RPMI8226 (cell line): ENCODE data around the gene DHX57.
A peak's percentile ranks its signal among the peaks of the same experiment; 100 is the strongest.

Experiments used
- DNase-seq: peaks from one replicate; pipeline ENCODE4 v3.0.0-alpha.2; 2015

Gene DHX57, protein sequence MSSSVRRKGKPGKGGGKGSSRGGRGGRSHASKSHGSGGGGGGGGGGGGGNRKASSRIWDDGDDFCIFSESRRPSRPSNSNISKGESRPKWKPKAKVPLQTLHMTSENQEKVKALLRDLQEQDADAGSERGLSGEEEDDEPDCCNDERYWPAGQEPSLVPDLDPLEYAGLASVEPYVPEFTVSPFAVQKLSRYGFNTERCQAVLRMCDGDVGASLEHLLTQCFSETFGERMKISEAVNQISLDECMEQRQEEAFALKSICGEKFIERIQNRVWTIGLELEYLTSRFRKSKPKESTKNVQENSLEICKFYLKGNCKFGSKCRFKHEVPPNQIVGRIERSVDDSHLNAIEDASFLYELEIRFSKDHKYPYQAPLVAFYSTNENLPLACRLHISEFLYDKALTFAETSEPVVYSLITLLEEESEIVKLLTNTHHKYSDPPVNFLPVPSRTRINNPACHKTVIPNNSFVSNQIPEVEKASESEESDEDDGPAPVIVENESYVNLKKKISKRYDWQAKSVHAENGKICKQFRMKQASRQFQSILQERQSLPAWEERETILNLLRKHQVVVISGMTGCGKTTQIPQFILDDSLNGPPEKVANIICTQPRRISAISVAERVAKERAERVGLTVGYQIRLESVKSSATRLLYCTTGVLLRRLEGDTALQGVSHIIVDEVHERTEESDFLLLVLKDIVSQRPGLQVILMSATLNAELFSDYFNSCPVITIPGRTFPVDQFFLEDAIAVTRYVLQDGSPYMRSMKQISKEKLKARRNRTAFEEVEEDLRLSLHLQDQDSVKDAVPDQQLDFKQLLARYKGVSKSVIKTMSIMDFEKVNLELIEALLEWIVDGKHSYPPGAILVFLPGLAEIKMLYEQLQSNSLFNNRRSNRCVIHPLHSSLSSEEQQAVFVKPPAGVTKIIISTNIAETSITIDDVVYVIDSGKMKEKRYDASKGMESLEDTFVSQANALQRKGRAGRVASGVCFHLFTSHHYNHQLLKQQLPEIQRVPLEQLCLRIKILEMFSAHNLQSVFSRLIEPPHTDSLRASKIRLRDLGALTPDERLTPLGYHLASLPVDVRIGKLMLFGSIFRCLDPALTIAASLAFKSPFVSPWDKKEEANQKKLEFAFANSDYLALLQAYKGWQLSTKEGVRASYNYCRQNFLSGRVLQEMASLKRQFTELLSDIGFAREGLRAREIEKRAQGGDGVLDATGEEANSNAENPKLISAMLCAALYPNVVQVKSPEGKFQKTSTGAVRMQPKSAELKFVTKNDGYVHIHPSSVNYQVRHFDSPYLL (N-terminal part only)

DNA sequence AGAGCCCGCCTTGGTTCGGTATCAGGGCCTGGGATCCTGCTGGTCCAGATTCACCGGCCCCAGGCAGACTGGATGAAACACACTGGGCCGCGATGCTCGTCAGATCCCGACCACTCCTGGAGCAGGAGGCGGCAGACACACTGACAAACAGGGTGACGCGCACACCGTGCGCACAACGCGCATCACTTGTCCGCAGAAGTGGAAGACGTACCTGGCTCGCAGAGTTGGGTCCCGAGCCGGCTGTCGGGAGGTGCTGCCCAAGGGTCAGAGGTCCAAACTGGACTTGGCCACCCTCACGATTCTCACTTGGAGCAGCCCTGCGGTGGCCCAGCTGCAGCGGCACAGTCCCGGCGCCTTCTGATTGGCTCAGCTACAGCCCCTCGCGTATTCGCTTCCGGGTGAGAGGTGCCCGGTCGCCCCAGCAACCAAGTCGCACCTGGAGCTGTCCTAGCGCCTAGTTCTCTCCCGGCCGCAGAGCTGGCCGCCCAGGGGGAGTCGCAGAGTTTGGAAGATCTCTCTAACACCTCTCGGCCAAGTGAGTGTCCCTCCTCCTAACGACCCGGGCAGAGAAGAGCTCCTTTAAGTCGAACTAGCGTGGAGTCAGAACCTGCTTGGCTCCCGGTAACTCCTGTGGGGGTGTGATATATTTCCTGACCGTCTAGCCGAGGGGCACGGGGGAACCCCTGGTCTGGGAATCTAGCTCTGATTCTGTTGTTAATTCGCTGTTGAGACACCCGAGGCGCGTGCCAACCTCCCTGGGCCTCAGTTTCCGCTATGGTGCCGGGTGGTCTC lies at the start of gene DHX57, which contains the start of gene MORN2:
Gene DHX57 (minus strand): TSS at position 359 of the 792 bp plus-strand sequence. CDS start 7,529 bp downstream, outside the sequence.
Gene MORN2 (plus strand): TSS at position 401 of the 792 bp plus-strand sequence.
- DNase-seq, result peak; percentile 88

DNA sequence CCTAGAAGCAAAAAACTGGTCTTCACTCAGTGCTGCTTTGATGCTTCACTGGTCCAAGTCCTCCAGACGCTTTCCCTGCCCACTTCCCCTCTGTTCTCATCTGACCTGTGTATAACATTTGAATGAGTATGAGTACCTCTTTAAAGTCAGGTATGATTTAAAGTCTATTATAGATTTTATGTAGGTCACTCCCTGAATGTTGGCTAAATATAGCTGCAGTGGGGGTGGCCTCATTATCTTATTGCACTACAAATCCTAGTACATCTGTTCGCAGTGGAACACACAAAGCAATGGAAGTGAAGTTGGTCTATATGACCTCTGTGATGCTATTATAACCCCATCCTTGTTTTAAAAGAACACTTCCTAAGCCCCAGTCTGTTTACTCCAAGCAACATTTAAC lies 47.2 kb upstream of the DHX57 start:
- DNase-seq, result no peak

DNA sequence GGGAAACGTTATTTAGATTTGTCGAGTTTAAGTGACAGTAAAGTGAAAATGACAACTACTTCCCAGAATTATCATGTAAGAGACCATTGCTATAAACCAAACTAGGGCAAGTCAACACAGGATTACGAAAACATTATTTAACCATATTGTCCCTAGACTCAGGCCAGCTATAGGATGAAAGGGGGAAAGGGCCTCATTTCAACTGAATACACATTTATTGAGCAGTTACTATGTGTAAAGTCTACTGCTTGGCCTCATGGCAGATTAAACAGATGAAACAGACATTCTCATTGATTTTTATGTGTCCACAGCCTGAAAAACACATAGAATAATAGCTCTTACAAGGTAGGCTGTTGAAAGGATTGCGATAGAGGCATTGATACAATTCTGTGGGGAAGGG lies 46.7 kb upstream of the DHX57 start:
- no peak for DNase-seq

DNA sequence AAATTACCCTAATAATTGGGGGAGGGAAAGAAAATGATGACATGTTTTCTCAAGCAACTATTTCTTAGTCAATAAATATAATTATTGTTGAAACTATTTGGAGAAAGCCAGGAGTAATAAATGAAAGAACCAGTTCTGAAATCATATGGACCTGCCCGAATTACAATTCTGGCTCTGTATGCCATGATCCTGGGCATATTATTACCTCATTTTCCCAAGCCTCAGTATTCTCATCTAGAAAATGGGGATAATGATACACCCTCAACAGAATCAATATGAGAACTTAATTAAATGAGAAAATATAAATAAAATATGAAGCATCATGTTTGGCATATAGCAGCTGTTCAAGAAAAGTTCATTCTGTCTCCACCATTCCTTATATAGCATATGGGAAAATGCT lies 36.9 kb upstream of the DHX57 start:
- DNase-seq, result no peak

DNA sequence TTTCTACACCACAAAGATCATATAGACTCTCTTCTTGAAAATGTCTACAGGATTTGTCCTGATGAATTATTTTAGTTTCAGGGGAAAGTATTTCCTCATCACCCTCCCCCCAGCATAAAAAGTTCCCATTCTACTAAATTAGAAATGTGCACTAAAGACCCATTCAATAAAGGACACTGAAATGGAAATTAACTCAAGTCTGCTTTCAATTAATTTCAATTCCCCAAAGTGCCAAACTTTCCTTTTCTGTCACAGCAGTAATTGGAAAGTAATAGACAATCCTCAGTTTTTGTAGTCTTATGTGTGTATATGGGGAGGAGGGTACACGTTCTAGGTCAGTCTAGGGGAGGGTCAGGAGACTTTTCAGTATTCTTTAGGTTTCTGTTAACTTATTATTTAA lies 35.5 kb upstream of the DHX57 start:
- DNase-seq, result no peak

DNA sequence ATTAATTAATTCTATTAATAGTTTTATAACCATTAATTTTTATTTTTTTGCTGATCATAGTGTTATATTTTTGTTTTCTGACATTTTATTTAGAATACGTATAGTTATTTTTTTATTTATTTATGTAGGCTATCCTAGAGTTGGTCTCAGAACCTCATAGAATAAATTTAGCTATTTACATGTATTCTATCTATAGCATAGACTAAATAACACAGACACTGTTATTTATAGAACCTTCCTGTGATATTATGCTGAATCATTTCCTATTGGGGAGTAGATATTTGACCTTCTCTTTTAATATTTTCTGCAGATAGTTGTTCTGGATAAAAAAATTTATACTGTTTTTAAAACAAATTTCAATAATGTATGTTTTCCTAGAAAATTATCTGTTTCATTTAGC lies 34.1 kb upstream of the DHX57 start:
- DNase-seq, result no peak

DNA sequence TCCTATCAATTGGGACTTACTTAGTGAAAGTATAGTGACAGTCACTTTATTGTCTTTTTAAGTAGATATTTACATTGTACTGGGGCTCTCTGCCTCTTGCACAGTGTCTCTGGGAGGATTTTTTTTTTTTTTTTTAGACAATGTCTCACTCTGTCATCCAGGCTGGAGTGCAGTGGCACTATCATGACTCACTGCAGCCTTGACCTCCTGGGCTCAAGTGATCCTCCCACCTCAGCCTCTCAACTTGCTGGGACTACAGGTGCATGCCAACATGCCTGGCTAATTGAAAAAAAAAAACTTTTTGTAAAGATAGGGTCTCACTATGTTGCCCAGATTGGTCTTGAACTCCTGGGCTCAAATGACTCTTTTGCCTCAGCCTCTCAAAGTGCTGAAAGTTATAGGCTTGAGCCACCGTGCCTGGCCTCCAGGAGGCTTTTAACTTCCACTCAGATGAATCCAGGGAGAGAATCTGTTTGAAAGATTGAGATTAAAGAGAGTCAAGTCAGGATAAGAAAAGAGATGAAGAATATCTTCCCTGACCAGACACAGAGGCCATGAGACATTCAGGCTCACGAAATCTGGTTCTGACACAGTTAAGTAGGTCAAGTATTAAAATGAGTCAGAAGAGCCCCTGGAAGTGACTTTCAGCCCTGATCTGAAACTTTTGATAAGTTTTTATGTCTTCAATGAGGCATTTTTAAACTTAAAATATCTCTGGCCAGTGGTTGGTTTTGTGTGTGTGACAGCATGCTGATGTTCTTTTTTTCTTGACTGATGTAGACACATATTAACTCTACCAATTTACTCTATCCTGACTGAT lies 32.2 kb upstream of the DHX57 start:
- DNase-seq, result no peak

DNA sequence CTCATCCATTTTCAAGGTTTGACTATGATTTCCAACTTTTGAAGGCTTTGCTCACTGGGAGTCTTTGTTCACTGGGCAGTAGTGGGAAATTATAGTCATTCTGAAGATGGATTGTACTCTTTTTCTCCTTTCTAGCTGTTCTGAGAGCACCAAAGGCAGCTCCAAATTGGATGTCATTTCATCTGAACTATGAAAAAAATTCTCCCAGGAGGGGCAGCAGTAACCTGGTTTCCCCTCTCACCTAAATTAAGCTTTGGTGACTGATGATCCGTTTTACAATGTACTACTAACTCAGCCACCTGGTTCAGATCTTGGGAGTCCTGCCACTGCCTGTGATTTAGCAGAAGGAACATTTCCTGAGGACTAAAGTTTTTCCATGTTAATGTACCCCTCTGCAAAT lies 31.5 kb upstream of the DHX57 start:
- DNase-seq, result no peak

DNA sequence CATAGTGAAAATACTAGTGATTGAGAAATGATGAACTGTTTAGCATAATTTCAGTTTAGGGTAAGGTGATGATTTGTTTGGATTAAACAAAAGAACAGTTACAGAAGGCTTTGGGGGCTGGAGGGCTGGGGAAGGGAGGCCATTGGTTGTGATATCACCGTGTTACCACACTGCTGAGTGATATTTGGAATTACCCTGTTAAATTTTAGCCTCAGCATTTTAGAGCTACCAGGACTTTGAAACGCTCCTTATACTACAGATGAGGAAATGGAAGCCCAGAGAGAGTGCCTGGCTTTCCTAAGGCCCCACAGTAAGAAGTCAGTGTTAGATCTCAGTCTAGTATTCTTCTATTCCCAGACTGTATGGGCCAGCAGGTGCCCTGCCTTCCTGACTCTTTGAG lies 29.5 kb upstream of the DHX57 start:
- no peak for DNase-seq

DNA sequence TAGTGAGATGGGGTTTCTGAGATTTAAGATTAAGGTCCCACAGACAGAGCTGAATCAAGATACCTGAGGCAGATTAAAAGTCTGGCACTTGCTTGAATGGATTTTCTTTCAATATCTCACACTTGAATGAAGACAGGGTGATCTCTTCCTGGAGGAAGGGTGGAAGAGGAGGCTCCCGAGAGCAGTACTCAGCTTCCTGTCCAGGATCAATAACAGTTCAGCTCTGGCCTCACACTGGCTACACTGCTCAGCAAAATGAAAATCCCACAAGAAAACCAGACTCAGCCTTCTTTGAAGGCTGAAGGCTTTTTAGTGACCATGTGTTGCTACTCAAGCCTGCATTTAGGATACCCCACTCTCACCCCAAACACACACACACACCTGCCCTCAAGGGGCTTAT lies 25.0 kb upstream of the DHX57 start:
- no peak for DNase-seq

DNA sequence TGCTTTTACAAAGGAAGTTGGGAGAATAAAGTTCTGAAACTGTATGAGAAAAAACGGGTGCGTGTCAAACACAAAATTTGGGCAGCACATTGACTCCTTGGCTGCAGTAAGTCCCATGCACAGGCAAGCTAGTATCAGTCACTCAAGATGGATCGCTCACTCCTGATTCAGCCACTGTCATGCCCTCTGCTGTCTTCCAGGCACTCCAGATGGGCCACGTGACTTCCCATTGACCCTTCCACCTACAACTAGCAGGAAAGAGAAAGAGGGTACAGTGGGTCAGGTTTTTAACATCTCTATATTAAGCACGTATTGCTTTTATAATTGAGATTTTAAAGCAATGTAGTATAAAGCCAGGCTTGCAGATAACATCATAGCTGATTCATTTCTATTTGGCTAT lies 22.5 kb upstream of the DHX57 start:
- DNase-seq, result no peak

DNA sequence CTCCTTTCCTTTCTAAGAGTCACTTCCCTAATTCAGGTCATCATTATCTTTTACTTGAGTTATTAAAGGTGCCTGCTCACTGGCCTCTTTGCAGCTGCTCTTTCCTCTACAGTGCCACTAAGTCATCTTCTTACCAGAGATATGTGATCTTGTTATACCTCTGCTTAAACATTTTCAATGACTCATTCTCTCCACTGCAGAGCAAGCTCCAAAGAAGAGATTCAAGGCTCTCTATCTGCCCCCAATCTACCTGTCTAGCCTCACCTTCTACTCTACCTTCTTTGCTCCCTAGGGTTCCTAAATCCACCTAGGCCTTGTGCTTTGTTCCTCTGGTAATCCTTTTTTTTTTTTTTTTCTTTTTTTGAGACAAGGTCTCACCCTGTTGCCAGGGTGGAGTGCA lies 17.1 kb upstream of the DHX57 start:
- DNase-seq, result no peak

DNA sequence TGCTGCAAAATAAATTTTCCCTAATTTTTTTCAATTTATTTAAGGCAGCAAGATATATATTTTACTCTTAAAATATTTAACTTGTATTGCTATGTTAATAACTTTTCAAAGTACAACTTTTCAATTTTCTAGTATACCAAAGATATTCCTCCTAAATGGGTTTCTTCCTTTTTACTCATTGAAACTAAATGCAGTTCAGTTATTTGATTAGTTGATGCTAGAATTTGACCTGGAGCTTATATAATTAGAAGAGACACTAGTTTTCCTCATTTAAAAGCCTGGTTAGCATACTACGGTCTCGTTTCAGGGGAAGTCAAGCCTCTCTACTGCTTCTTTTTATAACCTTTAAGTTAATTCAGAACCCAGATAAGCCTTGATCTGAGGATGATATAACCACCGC lies 13.8 kb upstream of the DHX57 start, which contains the start of gene ARHGEF33:
Gene ARHGEF33 (plus strand): TSS at position 301 of the 400 bp plus-strand sequence. CDS start 29,573 bp downstream, outside the sequence.
- no peak for DNase-seq

DNA sequence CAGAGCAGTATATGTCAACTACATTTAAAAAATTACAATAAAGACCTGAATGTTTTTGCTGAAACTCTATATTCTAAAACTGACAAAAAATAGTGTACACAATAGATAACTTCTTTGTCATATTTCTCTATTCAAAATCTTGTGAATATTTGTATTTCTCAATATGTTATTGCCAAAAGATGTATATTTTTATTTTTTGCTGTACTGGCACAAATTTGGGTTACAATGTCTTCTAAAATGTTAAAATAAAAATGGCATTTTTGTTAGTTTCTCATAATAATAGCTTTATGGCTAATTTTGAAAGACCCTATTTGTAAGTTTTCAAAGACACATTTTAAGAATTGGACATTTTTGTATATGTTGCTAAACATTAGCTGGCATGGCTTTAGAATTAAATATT lies 13.3 kb upstream of the DHX57 start:
- DNase-seq, result no peak

DNA sequence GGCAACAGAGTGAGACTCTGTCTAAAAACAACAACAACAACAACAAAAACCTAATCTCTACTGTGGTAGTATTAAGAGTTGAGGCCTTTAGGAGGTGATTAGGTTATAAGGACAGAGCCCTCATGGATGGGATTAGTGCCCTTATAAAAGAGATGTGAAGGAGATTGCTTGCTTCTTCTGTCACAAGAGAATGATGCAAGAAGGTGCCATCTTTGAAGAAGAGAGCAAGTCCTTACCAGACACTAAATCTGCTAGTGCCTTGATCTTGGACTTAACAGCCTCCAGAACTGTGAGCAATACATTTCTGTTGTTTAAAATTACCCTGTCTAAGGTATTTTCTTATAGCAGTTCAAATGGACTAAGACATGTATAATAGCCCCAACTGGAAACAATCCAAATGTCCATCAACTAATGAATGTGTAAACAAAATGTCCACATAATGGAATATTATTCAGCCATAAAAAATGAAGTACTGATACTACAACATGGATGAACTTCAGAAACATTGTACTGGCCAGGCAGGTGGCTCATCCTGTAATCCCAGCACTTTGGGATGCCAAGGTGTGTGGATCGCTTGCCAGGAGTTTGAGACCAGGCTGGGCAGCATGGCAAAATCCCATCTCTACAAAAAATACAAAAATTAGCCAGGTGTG lies 12.3 kb upstream of the DHX57 start:
- DNase-seq, result no peak

DNA sequence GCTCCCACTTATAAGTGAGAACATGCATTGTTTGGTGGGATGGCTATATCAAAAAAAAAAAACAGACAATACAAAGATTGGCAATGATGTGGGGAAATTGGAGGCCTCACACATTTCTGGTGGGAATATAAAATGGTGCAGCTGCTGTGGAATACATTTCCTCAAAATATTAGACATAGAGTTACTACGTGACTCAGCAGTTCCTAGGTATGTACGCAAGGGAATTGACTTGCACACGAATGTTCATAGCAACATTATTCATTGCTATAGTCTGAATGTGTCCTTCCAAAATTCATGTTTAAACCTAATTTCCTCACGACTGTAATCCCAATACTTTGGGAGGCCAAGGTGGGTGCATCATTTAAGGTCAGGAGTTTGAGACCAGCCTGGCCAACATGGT lies 11.6 kb upstream of the DHX57 start:
- no peak for DNase-seq

DNA sequence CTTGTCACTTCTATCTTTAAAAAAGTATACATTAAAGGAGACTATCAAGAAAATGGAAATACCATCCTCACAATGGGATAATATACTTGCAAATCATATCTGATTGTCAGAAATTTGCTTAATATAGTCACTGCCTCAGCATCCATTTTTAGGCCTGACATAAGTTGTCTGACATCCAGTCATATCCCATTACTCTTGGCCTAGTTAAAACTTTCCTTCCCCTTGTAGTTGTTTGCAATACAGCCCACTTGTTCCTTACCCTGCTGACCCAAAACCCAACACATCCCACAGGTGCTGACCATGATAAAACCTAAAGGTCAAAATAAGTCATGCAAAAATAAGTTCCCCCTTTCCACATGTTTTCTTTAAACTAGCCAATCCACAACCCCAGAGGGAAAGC lies 10.3 kb upstream of the DHX57 start:
- DNase-seq, result no peak

DNA sequence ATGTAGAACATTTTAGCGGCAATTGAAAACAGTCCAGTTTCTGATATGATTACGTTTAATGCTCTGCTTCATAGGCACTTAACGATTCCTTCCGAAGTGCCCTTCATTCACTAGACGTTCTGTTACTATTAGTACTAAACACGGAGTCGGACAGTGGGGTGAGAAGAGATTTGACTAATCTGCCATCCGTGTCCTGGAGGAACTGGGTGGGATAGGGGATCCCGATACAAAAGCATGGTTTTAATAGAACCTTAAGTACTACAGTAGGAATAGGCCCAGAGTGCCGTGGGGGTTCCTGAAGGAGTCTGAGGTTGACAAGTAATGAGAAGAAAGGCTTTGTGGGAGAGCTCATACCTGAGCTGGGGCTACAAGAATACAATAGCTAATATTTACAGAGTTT lies 673 bp upstream of the DHX57 start:
- no peak for DNase-seq

DNA sequence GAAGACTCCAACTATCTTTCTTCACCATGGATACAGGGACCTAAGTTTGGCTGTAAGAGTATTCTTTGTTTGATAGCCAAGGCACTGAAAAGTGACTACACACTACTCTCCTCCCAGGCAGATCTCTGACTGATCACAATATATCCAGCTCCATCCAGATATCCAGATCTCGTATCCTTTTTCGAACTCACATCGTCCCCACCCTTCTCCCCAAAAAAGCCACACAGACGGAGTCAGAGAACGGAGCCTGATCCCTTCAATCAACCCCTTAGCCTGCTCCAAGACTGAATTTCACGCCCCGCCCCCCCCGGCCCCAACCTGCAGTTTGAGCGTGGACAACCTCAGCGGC lies 533 bp downstream of the DHX57 start:
- peak; percentile 4 for DNase-seq

DNA sequence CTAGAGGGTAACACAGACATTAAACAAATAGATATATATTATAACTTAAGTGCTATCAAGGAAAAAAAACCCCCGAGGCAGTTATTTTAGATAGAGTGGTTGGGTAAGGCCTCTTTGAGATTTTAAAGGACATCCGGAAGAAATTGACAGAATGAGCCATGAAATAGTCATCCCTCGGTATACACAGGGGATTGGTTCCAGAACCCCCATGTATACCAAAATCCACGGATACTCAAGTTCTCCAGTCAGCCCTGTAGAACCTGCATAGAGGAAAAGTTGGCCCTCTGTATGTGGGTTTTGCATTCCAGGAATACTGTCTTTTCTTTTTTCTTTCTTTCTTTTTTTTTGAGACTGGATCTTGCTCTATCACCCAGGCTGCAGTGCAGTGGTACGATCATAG lies 2.0 kb downstream of the DHX57 start:
- no peak for DNase-seq

DNA sequence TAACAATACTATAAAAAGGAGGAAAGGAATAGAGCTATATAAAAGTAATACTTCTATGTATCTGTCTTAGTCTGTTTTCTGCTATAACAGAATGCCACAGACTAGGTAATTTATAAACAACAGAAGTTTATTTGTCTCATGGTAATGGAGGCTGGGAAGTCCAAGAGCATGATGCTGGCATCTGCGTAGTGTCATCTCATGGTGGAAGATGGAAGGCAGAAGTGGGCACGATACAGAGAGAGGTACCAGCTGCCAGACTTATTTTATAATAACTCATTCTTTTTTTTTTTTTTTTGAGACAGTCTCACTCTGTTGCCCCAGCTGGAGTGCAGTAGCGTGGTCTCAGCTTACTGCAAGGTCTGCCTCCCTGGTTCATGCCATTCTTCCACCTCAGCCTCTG lies 4.3 kb downstream of the DHX57 start:
- no peak for DNase-seq
